Tibial nerve (tissue), 3 donors: ENCODE data around the gene TAS2R3.

Experiments
- POLR2A ChIP-seq, 2 donors: fragments of 450-650 bp; IDR thresholded peaks; one replicate each; pipeline ENCODE4 v1.6.1; 2017; ENCODE audit warnings: antibody characterized with exemption in 2 of 2, mild to moderate bottlenecking in 2 of 2, moderate library complexity in 2 of 2
- TF ChIP-seq, protein P1 (sequence below), 5 experiments: fragments of 200-600 bp in 3 of 5; fragments of 450-650 bp in 2 of 5; sonication (generic) in 3 of 5; IDR thresholded peaks; one replicate each; pipeline ENCODE4 v1.5.1; 2016 to 2019; ENCODE audit warnings: antibody characterized with exemption in 5 of 5, mild to moderate bottlenecking in 3 of 5, moderate library complexity in 2 of 5

GRCh38 chr7:141722529-141722928, 41.4 kb upstream of the TAS2R3 start:
- TF ChIP-seq, protein P1, sequence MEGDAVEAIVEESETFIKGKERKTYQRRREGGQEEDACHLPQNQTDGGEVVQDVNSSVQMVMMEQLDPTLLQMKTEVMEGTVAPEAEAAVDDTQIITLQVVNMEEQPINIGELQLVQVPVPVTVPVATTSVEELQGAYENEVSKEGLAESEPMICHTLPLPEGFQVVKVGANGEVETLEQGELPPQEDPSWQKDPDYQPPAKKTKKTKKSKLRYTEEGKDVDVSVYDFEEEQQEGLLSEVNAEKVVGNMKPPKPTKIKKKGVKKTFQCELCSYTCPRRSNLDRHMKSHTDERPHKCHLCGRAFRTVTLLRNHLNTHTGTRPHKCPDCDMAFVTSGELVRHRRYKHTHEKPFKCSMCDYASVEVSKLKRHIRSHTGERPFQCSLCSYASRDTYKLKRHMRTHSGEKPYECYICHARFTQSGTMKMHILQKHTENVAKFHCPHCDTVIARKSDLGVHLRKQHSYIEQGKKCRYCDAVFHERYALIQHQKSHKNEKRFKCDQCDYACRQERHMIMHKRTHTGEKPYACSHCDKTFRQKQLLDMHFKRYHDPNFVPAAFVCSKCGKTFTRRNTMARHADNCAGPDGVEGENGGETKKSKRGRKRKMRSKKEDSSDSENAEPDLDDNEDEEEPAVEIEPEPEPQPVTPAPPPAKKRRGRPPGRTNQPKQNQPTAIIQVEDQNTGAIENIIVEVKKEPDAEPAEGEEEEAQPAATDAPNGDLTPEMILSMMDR (IDR thresholded peaks at IDR 0.05): no peak
- no peak for TF ChIP-seq POLR2A (IDR thresholded peaks at IDR 0.05)
